ENCODE measurements around the gene TNIK.

Gene TNIK

DNA sequence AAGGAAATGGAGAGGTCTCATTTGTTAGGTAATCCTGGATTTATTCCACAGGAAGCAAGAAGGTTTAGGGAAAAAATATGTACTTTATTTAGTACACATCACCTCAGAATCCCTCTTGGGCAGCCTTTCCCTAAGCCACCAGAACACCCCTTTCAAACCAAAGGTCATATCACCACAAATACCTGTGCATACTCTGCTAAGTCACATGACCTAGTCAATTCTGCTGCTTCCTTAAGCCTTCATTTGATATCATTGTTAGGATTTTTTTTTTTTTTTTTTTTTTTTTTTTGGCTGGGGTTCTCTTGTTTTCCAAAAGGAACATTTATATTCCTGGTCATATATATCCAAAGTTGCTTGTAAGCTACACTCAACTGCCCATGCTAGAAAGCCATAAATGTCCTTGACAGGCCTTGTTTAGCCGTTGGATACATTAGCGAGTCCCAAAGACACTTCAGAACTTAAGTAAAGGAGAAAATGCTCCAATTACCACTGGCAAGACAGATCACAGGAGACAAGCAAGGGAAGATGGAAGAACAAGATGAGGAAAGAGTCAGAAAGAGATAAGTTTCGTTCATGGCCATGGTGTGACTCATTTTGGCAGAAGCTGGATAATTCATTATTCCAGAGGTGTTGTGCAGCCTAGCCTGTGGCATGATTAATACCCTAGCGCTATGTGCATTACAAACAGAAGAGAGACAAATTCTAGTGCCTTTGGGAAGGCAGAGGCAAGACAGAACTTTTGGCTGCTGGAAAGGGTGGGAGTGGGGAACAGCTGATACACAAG is 278.1 kb downstream of the TNIK start:
- no peak for DNase-seq

DNA sequence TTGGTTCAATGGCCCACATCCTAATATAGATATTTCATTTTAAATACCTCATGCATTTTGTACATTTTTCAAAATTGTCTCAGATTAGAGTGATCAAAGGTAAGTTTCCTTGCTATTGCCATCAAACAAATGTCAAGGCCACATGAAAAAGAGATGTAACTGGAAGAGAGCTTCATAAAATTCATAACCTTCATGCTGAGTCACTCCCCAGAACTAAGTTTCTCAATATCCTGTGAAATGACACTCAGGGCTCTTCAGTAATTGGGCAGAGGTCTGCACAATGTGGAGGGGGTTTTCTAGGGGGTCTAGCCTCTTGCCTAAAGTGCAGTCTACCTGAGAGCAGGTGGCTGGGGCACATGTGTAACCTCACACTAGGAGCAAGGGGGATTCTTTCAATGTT is 281.5 kb downstream of the TNIK start:
- no peak for DNase-seq

DNA sequence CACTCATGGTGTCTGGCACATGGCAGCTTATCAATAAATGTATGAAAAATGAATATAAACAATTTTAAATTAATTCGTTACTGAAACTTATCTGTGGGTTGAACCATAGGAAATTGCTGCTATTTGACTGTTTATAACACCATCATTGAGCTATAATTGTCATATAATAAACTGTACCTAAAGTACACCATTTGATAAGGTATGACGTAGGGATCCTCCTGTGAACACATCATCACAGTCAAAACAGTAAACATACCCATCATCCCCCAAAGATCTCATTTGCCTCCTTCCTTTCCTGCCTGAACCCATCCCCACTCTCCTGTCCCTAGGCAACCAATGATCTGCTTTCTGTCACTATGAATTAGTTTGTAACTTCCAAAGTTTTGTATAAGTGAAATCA is 282.7 kb downstream of the TNIK start:
- DNase-seq, result no peak

DNA sequence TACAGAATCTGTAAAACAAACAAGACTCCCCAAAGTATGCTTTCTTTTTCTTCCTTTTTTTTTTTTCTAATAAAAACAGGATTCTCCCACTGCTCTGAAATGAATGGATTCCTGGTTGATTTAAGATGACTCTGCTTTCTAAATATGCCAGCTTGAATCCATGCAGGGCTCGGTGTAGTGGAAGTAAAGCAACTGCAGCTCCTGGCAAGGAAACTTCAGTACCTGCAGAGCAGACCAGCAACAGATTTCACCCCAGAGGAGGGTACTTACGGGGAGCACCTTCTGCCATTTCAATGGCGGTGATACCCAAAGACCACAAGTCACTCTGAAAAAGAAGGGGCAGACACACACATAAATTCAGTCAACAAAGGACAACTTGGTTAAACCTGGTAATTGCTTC is 283.1 kb downstream of the TNIK start:
- no peak for DNase-seq

DNA sequence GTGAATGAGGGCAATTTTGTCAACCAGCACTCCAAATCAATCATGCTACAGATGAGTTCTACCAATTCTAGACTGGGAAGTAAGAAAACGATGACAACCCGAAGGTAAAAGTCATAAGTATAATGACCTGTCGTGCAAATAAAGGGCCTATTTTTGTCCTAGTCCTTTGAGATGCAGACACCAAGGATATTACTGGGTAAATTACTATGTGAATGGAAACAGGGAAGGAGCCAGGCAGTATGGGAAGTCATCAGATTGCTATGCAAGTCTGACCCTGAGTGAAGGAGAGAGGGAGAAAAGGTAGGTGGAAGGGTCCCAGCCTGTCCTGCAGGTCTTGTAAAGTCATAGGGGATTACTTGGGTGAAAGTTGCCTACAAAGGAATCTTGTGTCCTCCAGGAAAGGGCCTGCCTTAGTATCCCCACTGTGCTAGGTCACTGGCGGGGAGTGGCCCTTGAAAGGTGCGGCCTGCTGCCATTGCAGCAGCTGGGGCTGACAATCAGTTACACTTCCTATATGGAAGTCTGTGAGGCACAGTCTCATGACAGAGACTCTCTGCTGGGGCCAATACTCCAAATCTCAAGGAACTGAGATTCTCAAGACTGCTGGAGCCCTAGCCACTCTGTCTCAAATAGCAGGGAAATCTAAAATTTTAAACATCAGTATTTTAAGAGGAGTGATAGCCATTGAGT is 283.8 kb downstream of the TNIK start:
- no peak for DNase-seq

DNA sequence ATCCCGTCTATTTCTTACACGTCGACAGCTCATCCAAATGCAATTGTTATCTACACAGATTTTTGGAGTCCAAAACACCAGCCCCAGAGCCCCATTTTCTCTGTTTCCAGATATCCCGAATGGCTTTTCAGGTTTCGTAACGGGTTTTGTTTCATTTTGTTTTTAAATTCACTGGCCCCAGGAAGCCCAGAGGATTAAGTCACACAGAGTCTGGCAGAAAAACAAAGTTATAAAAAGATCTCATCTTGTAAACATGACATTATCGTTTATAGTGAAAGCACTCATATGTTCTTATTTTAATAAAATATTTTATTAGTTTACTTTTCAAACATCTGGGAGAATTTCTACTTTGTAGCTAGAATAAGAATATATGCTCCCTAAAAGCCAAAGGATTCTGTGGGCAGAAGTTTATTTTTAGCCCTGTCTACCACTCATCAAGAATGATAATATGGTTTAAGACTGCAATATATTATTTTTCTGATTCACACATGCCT is 284.4 kb downstream of the TNIK start:
- no peak for DNase-seq

DNA sequence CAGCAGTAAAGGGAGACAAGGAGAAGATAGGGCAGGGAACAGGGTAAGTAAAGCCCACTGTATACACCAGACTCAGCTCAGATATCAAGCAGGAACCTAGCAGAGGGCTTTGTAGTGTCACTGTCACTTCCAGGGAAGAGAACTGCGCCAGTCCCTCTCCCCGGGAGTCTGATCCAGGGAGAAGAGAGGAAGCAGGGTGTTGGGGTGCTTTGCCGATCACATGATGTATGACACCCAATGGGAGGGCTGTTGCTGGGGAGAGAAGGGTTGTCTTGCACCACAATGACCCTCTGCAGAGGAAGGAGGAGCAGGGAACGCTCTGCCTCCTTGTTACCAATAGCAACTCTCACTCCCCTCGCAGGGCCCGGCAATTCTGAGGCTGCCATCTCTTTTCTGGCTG is 286.5 kb downstream of the TNIK start:
- DNase-seq, result no peak

DNA sequence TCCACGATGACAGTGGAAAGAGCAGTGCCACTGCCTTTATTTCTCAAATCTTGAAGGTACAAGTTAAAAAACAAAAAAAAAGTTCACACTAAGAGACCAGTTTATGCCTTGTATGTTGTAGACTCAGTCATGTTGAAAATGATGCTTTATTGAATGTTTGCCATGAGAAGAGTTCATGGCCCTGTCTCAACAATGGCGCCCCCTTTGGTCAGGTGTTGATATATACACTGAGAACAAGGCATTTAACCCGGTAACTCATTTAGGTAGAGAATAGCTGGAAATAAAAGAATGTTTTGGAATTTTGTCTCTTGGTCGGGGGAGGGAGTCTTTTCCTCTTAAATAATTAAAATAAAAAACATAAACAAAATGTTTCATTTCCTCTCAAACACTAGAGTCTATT is 288.1 kb downstream of the TNIK start:
- DNase-seq, result no peak

DNA sequence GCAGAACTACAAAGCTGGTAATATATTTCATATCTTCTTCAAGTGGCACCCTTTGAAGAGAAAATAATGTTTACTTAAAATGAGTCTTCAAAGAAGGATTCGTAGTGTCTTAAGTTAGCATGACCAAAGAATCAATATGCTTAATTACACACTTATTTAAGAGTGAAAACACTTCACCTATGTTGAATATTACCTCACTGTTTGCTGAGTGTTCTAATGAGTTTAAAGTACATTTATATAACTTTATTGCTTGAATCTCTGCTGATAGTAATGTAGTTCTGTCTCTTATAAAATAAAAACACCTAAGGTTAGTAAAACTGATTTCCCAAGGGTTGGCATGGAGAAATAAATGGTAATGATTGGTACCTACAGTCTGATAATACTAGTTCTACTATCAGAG is 290.3 kb downstream of the TNIK start:
- DNase-seq, result no peak

DNA sequence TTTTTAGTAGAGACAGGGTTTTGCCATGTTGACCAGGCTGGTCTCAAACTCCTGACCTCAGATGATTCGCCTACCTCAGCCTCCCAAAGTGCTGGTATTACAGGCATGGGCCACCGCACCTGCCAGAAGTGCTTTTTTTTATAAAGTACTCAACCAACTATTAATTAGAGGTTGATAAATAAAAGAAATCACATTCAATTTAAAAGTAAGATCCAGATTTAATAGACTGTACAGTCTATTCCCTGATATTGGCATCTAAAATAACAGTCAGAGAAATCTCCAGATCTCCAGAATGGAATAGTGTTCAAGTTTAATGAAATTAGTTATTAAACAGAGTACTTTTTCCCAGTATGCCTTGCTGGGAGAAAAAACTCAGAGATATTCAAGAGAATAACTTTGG is 290.8 kb downstream of the TNIK start:
- DNase-seq, result no peak

DNA sequence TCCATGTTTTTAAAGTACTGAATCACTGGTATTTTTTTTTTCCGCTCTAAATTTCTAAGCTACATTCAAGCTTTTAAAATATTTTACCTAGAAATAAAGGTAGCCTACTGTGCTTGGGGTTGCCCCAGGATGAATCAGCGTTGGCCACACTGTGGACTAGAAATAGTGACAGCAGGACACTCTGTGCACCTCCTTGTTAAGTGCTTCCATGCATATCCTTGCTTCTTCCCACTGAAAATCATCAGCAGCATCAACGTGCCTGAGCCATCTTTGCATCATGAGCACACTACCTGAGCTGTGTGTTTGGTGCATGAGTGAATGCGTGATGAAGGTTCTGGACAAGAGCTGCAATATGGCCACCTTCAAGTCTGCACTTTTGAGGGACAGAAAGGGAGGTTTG is 291.7 kb downstream of the TNIK start:
- DNase-seq, result no peak

DNA sequence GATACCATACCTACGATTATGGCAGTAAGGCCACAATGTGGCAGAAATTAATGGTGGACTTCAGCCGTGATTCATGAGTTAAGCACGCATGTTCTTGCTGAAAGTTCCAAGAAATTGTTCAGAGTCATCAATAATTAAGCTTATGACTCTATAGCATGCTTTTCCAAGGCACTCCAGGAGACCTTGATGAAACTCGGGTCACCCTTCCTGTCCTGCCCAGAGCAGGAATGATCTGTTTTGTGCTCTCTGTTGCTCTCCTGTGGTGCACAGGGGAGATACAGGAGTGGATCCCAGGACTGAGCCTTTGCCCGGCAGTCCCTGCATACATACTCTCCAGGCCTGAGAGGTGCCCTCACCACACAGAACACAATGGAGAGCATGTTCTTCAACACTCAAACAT is 292.1 kb downstream of the TNIK start:
- DNase-seq, result no peak

DNA sequence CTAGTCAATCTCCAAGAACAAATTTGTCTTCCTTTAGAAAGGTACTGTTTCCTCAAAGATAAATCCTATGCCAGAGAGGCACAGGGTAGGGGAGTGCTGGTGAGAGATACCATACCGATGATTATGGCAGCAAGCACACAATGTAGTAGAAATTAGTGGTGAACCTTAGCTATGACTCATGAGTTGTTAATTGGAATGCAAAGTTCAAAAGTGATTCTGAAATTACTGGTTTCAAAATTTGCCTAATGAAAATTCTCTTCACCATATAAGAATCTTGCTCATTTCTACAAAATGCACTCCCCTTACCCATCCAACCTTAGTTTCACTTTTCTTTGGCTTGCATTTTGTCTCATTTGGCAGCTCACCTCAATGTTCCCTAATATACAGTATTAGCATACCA is 294.2 kb downstream of the TNIK start:
- DNase-seq, result no peak

DNA sequence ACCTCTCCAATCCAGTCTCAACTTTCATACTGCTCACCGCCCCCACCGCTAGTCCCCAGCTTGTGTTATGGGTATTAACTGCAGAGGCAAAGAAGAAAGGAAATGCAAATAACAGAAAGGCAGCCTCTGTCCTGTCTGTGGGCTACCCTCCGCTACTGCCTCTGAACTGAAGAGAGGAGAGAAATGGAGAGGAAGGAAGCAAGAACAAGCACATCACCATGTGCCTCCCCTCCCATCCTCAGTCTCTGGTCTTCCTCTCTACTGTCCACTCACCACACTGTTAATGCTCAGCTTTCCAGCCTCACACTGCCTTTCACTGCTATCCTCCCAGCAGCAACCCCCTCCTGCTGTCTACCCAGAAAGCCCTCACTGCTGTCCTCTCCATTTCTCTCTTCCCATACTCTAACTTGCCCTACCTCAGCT is 294.7 kb downstream of the TNIK start:
- no peak for DNase-seq

DNA sequence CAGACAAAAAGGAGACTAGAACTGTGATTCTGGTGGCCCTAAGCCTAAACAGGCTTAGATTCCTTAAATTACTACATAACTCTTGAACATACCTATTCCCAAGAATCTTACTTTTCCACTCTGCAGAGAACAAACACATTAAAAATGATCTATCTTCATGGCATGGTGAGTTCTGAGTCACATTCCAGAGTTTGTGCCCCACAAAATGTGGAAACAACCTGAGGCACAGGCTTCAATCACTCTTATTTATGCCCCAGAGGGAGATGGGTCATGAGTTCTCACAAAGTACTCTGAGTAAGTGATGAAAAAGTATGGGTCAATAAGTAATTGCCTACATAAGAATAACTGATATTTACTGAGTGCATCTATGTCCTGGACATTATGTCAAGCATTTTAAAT is 296.1 kb downstream of the TNIK start:
- no peak for DNase-seq

DNA sequence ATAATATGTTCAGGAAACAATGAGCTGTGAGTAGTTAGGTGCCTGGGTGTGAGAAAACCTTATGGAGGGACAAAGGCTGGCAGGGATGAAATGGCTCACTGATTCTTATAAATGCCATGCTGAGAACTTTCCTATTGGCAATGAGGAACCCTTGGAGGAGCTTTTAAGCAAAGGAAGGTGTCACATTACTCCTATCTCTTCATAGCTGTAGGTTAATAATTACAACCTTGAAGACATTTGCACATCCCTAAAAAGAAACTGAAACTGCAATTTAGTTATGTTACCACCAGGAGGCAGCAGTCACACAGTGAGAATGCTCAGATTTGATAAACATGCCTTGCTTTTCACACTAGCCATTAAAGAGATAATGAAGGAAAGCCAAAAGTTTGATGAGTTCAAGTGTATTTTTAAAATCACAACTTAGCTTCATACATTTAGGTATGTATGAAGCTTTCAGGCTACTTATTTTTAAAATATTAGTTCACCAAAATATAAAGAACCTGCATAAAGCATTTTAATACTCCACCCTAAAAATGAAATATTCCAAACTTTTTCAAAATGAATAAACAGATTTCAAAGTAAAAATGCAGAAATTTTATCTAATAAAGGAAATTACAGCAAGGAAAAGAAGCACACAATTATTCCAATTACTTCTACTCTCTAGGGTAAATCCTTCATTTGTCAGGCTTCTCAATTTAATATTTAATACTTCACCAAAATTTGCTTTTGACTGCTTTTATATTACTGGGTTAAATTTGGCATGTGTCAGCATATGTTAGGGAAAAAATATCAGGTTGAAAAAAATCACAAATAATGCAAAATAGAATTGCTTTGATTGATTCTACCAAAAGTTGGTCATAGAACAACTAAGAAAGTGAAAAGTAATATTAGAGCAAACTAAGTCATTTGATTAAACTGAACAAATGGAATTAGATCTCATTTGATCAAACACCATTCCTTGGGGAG is 296.8 kb downstream of the TNIK start:
- no peak for DNase-seq

DNA sequence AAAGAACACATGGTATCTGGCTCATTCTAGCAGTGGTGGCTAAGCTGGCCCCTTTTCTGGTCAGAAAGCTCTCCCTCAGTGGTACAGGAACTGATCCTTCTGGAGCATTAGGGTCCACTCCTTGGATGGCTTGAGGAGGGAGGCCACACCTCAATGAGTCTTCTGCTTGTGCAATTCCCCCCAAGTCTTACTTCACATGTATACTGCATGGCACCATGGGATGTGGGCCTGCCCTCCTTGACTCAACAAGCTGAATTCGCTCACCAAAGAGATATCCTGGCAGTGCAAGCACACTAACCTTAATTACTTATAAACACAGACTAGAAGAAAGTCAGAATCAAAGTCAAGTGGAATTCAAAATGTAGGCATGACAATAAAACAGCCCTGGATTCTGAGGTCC is 299.9 kb downstream of the TNIK start:
- DNase-seq, result no peak

DNA sequence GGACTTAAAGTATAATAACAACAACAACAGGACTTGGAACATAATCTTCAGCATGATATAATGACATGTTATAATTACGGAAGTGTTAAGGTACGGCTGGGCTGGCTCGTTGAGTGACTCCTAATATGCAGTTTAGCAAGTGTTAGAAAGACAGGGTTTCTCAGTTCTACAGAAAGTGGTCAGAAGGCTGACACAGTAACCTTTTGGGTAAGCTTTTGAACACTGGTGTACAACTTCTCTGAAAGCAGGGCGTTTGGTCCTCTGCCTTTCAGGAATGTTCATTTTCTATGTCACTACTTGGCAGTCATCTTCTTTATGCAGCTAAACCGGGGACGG is 300.4 kb downstream of the TNIK start:
- no peak for DNase-seq

DNA sequence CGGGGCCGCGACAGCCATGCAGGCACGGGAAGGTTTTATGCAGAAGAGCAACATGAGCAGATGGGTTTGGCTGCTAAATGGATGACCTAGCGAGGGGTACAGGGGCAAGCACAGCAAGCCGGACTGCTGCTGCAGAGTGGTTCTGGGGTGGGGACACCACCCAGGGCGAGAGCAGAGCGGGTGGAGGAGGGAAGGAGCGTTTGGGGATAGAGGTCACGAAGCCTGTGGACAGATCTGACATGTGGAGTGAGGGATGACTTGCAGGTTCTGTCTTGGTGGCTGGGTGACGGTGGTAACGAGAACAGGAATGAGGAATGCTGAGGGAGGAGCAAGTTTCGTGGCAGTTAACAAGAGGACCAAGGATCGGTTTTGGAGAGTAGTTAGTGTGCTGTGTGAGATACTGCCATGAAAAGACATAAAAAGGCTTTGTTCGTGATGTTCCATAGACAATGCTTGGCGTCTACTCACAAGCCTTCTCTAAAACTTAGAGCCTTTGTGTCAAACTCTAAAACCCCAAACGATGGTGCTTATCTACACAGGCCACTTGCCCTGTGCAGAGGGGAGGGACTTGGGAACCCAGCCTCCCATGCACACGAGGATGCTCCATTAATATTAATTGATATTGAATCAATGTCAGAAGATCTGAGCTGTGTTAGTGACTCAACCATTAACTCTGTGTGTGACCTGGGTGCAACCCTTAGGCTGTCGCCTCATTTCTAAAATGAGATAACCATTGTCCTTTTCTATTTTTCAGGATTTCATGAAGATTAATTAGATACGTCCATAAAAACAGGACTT is 301.0 kb downstream of the TNIK start:
- no peak for DNase-seq

DNA sequence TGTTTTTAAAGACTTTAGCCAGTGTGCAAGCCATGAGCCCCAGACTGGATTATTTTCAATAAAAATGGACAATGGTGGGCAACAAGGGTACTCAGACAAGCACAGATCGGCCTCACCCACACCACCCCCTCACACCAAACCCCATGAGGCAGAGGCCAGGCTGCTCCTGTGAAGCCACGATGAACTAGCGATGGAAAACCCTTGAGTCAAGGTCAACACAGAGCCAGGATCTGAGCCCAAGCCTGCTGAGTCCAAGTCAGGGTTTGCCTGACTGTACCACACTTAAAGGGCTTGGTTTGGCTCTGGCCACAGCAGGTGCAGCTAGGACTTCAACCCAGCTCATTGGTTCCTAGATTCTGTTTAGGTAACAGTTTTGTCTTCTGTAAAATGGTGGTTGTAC is 302.2 kb downstream of the TNIK start:
- DNase-seq, result no peak

DNA sequence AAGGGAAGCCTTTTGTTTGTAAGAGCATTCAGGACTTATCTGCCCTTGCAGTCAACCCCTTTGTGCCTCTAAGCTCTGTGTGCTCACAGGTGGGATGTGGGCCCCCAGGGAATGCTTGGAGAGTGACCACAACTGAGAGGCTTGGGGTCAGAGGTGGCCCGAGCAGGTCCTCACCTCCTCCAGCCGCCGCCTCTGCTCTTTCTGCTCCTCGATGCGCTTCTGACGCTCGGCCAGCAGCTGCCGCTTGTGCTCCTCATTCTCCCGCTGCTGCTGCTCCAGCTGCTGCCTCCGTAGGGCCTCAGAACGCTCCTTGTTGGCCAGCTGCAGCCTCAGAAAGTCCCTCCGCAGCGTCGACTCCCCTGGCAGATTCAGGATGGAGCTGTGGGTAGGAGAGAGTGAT is 302.9 kb downstream of the TNIK start:
- DNase-seq, result no peak

DNA sequence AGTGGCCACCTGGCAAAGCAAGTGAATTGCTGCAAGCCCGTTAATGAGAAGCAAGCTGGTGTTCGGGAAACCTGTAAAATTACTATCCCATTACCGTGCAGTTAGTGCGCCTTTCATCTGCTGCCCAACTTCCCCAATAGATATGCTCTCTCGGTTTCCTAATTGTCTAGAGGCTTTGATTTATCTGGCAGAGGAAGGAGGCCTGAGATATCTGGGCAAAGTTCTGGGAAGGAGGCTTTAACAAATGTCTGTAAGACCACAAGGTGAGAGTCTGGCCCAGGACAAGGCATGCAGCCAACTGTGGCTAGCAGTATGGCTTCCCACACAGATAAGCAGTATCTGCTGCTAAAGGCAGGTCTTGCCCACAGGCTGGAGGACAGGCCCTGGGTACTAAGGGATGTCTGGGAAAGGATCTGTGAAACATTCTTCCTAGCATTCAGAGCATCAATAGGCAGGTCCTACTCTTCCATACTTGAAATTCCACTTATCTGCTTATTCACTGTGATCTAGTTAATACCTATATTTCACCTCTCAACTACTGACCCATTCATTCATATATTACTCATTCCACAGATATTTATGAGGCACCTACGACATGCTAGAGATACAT is 303.7 kb downstream of the TNIK start:
- no peak for DNase-seq

Measured in cerebellar nuclear complex (tissue), 1 donor.